Adrenal gland (tissue), 12 donors: ENCODE results near the gene RPS28. TPM values are rescaled to one million over a fixed set of nuclear protein-coding genes. Genes with fewer than 3 reads are reported as not detected.
A peak's percentile ranks its signal among the peaks of the same experiment; 100 is the strongest.
"Not testable (repeated sequence)": the region's sequence is repeated elsewhere in the genome, so short reads cannot be mapped to it uniquely, and the experiment has no call there.

Source experiments
- DNase-seq, 7 donors: peaks; one replicate each; pipeline ENCODE4 v3.0.0-alpha.2; 2019 to 2020
- H3K27ac ChIP-seq, 5 donors: fragments of 200-600 bp; sonication (generic) in 4 of 5; 1 replicate in 3 of 5; 2 replicates in 2 of 5; pipeline versions ENCODE4 v1.5.1 to v1.8.0; 2016 to 2020; ENCODE audit warnings: mild to moderate bottlenecking in 1 of 5
- H3K27me3 ChIP-seq: fragments of 200-600 bp; 2 replicates; pipeline ENCODE4 v1.8.0; 2021
- H3K36me3 ChIP-seq, 2 donors: fragments of 200-600 bp; replicated peaks in 1 of 2; 1 replicate in 1 of 2; 2 replicates in 1 of 2; pipeline versions ENCODE4 v1.5.1 to v1.8.0; 2018 to 2022
- H3K4me1 ChIP-seq, 2 donors: fragments of 200-600 bp; replicated peaks in 1 of 2; 1 replicate in 1 of 2; 2 replicates in 1 of 2; pipeline versions ENCODE4 v1.5.1 to v1.8.0; 2018 to 2021
- H3K4me3 ChIP-seq, 4 donors: fragments of 200-600 bp; sonication (generic) in 3 of 4; one replicate each; pipeline ENCODE4 v1.5.1; 2016 to 2018
- H3K9me3 ChIP-seq, 3 donors: fragments of 200-600 bp; sonication (generic) in 1 of 3; replicated peaks in 1 of 3; 1 replicate in 2 of 3; 2 replicates in 1 of 3; pipeline versions ENCODE4 v1.5.1 to v1.8.0; 2016 to 2021
- CTCF ChIP-seq, 6 experiments: fragments of 450-650 bp in 4 of 6; fragments of 200-600 bp in 2 of 6; sonication (generic) in 1 of 6; IDR thresholded peaks; 1 replicate in 5 of 6; 2 replicates in 1 of 6; pipeline versions ENCODE4 v1.5.1 to v1.8.0; 2016 to 2021; ENCODE audit warnings: antibody characterized with exemption in 6 of 6, mild to moderate bottlenecking in 2 of 6, moderate library complexity in 1 of 6
- POLR2A ChIP-seq, 2 donors: fragments of 450-650 bp; IDR thresholded peaks; one replicate each; pipeline ENCODE4 v1.6.1; 2017; ENCODE audit warnings: antibody characterized with exemption in 2 of 2, mild to moderate bottlenecking in 2 of 2, moderate library complexity in 1 of 2
- WGBS, 4 donors: extraction: QIAGEN DNeasy Blood & Tissue Kit in 2 of 4; methylation state at CpG; one replicate each; pipeline versions ENCODE4 v1.1.5 to v1.1.7; 2013 to 2017; 5-methylcytosine and 5-hydroxymethylcytosine counted together
- intact Hi-C, 2 donors: fragments of 100-400 bp; cut with DNase I; formaldehyde crosslinking; loops; one replicate each; pipeline versions ENCODE4 v1.14.1 to v1.15.0; 2022 to 2023
- polyA plus RNA-seq, 3 donors: library from polyadenylated mRNA; stranded (reverse); fragments of 200-250 nt in 2 of 3; fragments of 350-450 nt in 1 of 3; fragmentation: Illumina TruSeq in 1 of 3; extraction: RNeasy Lipid Tissue Mini Kit (QIAGEN cat#74804) in 1 of 3; gene quantifications; one replicate each; pipeline ENCODE4 v1.2.3, GENCODE V29; 2013 to 2014
- total RNA-seq, 9 donors: library from RNA; depleted of rRNA in 4 of 9; stranded (reverse); fragments of >200 nt in 4 of 9; fragments of 120-200 nt in 1 of 9; fragmentation: NEBNext Ultra II Directional in 1 of 9; extraction: Animal tissue kit (Norgen Biotek cat#: 25700) in 1 of 9; gene quantifications; one replicate each; pipeline versions ENCODE4 v1.1.0 to v1.2.4, GENCODE V29; 2013 to 2023
- donor health status: healthy with polysubstance abuse.
- donor health status: Bipolar disorder and iron deficiency.
- donor health status: DM: yes; HTN: yes; CAD: no.
- donor health status: DM: no; HTN: no; CAD: no.
- donor health status: DM: no; HTN: no; CAD: no.
- donor health status: DM: yes; HTN: yes; CAD: no.

RPS28 gene
- total and polyA plus RNA-seq, 12 donors: 155 to 1,896 (median 614) TPM

GRCh38 chr19:8310342-8311055 is 10.8 kb upstream of the RPS28 start:
- peaks cover 0 to 40% of the 10 kb centered on the region in 2 donors for H3K36me3 ChIP-seq
- peak in 5 of 7 donors; percentile 5 to 48 (median 13) for DNase-seq
- peaks cover 15 to 22% of the 10 kb centered on the region in 2 donors for H3K4me1 ChIP-seq
- H3K4me3 ChIP-seq: no peak overlapping the region
- no peak overlapping the region for H3K27ac ChIP-seq
- H3K9me3 ChIP-seq: no peaks in the 10 kb centered on the region
- WGBS, 4 donors: 91 to 97% (median 96%) methylated on average over 14 to 17 of the region's 17 CpGs
- intact Hi-C loops: no loop called here
- H3K27me3 ChIP-seq: no peaks in the 10 kb centered on the region
- TF ChIP-seq POLR2A (IDR thresholded peaks at IDR 0.05) (no peak), CTCF (IDR thresholded peaks at IDR 0.05) (no peak)

GRCh38 chr19:8311461-8312260 is 9.6 kb upstream of the RPS28 start:
- no peaks in the 10 kb centered on the region for H3K27me3 ChIP-seq
- no peaks in the 10 kb centered on the region for H3K9me3 ChIP-seq
- TF ChIP-seq CTCF (IDR thresholded peaks at IDR 0.05) (no peak), POLR2A (IDR thresholded peaks at IDR 0.05) (no peak)
- peaks cover 0 to 47% of the 10 kb centered on the region in 2 donors for H3K36me3 ChIP-seq
- H3K4me1 ChIP-seq: peaks cover 15 to 22% of the 10 kb centered on the region in 2 donors
- H3K4me3 ChIP-seq: no peak overlapping the region
- H3K27ac ChIP-seq: no peak overlapping the region
- WGBS, 4 donors: 55 to 81% (median 75%) methylated on average over 10 to 16 of the region's 16 CpGs
- peak in 6 of 7 donors; percentile 23 to 61 (median 42) for DNase-seq
- intact Hi-C loops: no loop called here

- H3K27me3 ChIP-seq, H3K9me3 ChIP-seq, intact Hi-C loops, H3K4me1 ChIP-seq, H3K4me3 ChIP-seq: not testable (repeated sequence)
- peak in 1 of 7 donors; percentile 20 for DNase-seq
- Histone ChIP-seq H3K36me3 (peaks cover 0 to 47% of the 10 kb centered on the region in 2 donors), H3K27ac (peak overlapping the region in 1 of 5 donors; percentile 12)
- 68 to 81% (median 80%) methylated on average over 11 of the region's 11 CpGs for WGBS, 4 donors
Observed at GRCh38 chr19:8314981-8315640, 6.2 kb upstream of the RPS28 start.

GRCh38 chr19:8316351-8317125 is 4.8 kb upstream of the RPS28 start:
- peaks cover 0 to 36% of the 10 kb centered on the region in 2 donors for H3K36me3 ChIP-seq
- WGBS, 4 donors: 76 to 97% (median 78%) methylated on average over 7 to 14 of the region's 14 CpGs
- intact Hi-C loops: no loop called here

GRCh38 chr19:8318835-8319234 is 2.5 kb upstream of the RPS28 start:
- DNase-seq, H3K27me3 ChIP-seq, H3K4me3 ChIP-seq, intact Hi-C loops, H3K9me3 ChIP-seq, H3K27ac ChIP-seq: not testable (repeated sequence)
- WGBS, 4 donors: 73 to 77% (median 76%) methylated on average over 9 of the region's 9 CpGs
- Histone ChIP-seq H3K4me1 (peaks cover 17 to 30% of the 10 kb centered on the region in 2 donors), H3K36me3 (peaks cover 0 to 38% of the 10 kb centered on the region in 2 donors)

More at GRCh38 chr19:8316351-8317125, 4.8 kb upstream of the RPS28 start:
- H3K4me3 ChIP-seq: no peak overlapping the region
- H3K4me1 ChIP-seq: peaks cover 7 to 13% of the 10 kb centered on the region in 2 donors
- H3K27me3 ChIP-seq: no peaks in the 10 kb centered on the region
- H3K27ac ChIP-seq: peak overlapping the region in 1 of 5 donors; percentile 38
- DNase-seq: peak in 1 of 7 donors; percentile 14
- H3K9me3 ChIP-seq: no peaks in the 10 kb centered on the region
- TF ChIP-seq POLR2A (IDR thresholded peaks at IDR 0.05) (no peak), CTCF (IDR thresholded peaks at IDR 0.05) (no peak)
